ENCODE results near the gene TRUB1. TPM values are rescaled to one million over a fixed set of nuclear protein-coding genes. Genes with fewer than 3 reads are reported as not detected.
"Not testable (repeated sequence)": the region's sequence is repeated elsewhere in the genome, so short reads cannot be mapped to it uniquely, and the experiment has no call there.

The TRUB1 gene
- total RNA-seq, 2 donors from 2014 or later, result 11.2 to 11.6 TPM

GRCh38 chr10:114920459-114920858 lies 17.5 kb upstream of the TRUB1 start:
- intact Hi-C loops (cut with DNase I), result no loop called here
- ATAC-seq (no peak), DNase-seq (no peak)

DNA sequence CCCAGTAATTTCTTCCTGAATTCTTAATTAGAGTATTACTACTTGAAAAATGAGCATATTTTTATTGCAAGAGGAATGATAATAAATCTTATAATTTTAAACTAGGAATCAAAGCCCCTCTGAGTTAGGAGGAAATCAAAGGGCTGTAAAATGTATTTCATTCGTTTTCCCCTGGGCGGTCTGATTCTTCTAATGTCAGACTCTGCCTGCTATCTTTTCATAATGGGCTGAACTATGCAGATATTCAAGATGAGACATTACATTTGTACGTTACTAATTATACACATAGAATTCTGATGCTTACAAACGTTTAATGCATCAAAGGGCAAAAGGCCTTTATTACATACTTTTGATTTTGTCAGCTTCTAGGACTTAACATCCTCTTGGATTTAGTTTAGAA lies 16.0 kb upstream of the TRUB1 start:
- DNase-seq, result no peak
- ATAC-seq, result no peak
- intact Hi-C loops (cut with DNase I), result no loop called here

DNA sequence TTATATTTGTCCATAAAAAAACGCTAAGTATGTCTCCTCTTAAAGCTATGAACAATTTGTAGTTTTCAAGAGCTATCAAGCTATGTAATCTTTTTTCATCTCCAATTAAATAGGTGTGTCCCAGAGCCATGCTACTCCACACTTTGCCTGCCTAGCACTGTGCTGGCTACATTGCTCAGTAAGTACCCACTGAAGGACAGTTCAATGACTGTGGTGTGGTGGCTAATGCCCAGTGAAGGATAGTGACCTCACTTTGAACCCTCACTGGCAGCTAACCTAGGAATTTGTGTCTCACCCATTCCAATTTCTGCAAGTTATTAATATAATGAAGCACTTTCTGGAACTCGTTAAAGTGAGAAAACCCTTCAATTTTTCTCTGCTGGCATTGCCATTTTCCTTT lies 14.4 kb upstream of the TRUB1 start:
- peak; percentile 50 to 72 for ATAC-seq
- intact Hi-C loops (cut with DNase I), result no loop called here
- DNase-seq, result no peak

- DNase-seq (no peak), ATAC-seq (peak in 1 of 2 donors; percentile 79)
- intact Hi-C loops (cut with DNase I), result no loop called here
Observed at GRCh38 chr10:114925587-114926586, 12.1 kb upstream of the TRUB1 start.

DNA sequence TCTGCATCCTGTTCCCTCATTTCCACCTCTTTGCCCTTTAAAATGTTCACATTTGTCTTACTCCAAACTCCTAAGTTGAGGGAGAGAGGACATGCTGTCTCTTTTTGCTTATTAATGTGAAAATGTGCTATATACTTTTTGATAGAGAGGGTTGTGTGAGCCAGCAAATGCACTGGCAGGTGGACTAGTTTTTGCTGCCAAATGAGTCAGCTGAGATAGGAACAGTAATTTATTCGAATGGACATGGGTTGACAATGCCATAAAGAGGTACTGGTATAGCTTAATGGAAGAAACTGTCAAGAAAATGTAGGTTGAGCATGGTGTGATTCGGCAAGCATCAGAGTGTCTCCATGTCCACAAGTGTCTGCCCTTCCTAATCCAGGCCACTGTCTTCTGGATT lies 9.2 kb upstream of the TRUB1 start:
- DNase-seq (no peak), ATAC-seq (peak in 1 of 2 donors; percentile 62)
- intact Hi-C loops (cut with DNase I), result no loop called here

- ATAC-seq (no peak), DNase-seq (no peak)
- intact Hi-C loops (cut with DNase I), result no loop called here
Observed at GRCh38 chr10:114930320-114930719, 7.7 kb upstream of the TRUB1 start.

GRCh38 chr10:114931072-114931679 lies 6.8 kb upstream of the TRUB1 start:
- ATAC-seq (peak in 1 of 2 donors; percentile 52), DNase-seq (no peak)
- intact Hi-C loops (cut with DNase I), result no loop called here

DNA sequence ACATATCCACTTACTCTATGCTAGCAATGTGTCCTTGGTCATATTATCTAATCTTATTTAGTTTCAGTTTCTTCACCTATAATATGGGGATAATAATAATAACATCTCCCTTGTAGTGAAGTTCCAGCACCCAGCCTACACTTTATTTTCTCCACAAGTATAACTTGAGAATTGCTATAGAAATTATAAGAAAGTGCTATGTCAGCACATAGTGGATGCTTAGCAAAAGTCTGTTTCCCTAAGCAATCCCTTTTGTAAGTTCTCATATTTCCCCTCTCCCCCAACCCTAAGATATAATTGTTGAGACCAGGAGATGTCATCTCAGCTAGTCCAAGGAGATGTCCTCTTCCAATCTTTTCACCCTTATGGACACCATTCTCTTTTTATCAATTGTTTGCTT lies 5.8 kb upstream of the TRUB1 start:
- DNase-seq (no peak), ATAC-seq (no peak)
- intact Hi-C loops (cut with DNase I), result no loop called here

GRCh38 chr10:114932945-114933344 lies 5.0 kb upstream of the TRUB1 start:
- ATAC-seq, result no peak
- intact Hi-C loops (cut with DNase I), result no loop called here

DNA sequence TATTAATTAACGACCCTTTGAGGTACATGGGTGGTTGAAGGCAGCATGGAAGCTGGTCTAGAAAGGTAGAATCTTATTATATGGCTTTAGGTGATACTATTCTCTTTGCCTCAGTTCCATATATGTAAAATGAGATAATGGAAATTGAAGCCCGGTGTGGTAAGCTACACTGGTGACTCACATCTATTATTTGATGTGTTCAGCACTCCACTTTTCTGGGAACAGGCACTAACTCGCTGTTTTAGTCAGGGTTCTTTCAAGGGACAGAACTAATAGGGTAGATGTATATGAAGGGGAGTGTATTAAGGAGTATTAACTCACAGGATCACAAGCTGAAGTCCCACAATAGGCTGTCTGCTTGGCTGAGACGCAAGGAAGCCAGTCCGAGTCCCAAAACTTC lies 4.4 kb upstream of the TRUB1 start:
- DNase-seq (no peak), ATAC-seq (no peak)
- intact Hi-C loops (cut with DNase I), result no loop called here

More at GRCh38 chr10:114932945-114933344, 5.0 kb upstream of the TRUB1 start:
- no peak for DNase-seq

DNA sequence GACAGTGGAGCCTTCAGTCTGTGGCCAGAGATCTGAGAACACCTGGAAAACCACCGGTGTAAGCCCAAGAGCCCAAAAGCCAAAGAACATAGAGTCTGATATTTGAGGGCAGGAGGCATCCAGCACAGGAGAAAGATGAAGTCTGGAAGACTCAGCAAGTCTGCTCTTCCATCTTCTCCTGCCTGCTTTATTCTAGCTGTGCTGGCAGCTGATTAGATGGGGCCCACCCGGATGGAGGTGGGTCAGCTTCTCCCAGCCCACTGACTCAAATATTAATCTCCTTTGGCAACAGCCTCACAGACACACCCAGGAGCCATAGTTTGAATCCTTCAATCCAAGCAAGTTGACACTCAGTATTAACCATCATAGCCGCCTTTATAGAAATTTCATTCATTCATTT lies 4.0 kb upstream of the TRUB1 start:
- intact Hi-C loops (cut with DNase I); DNase-seq; ATAC-seq: not testable (repeated sequence)

DNA sequence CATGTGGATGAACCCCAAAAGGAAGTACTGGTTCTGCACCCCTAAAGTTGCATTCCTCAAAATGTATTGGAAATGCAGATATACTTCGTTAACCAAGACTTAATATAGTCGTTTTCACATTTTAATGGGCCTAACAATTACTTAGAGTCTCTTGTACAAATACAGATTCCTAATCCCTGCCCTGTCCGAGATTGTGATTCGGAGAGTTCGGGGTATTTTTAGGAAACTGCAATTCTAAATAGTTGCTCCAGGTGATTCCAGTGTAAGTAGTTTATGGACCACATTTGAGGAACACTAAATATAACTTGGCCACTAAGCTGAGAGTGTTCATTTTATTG lies 830 bp downstream of the TRUB1 start:
- intact Hi-C loops (cut with DNase I), result no loop called here
- DNase-seq (no peak), ATAC-seq (no peak)

- DNase-seq, result no peak
- ATAC-seq, result no peak
- intact Hi-C loops (cut with DNase I), result no loop called here
Observed at GRCh38 chr10:114940735-114941134, 2.7 kb downstream of the TRUB1 start.

- intact Hi-C loops (cut with DNase I), result no loop called here
- no peak for DNase-seq
- ATAC-seq, result peak; percentile 35 to 50
Observed at GRCh38 chr10:114943000-114943399, 5.0 kb downstream of the TRUB1 start.

- DNase-seq (no peak), ATAC-seq (no peak)
- intact Hi-C loops (cut with DNase I), result no loop called here
Observed at GRCh38 chr10:114953047-114953446, 15.1 kb downstream of the TRUB1 start.

- intact Hi-C loops (cut with DNase I), result no loop called here
- no peak for ATAC-seq
Observed at GRCh38 chr10:114955984-114956383, 18.0 kb downstream of the TRUB1 start.

GRCh38 chr10:114956466-114956865 lies 18.5 kb downstream of the TRUB1 start:
- DNase-seq (no peak), ATAC-seq (no peak)
- intact Hi-C loops (cut with DNase I), result no loop called here

More at GRCh38 chr10:114955984-114956383, 18.0 kb downstream of the TRUB1 start:
- DNase-seq, result no peak

- intact Hi-C loops (cut with DNase I), result no loop called here
- no peak for ATAC-seq
- no peak for DNase-seq
Observed at GRCh38 chr10:114957122-114957521, 19.1 kb downstream of the TRUB1 start.

- ATAC-seq (no peak), DNase-seq (no peak)
- intact Hi-C loops (cut with DNase I), result no loop called here
Observed at GRCh38 chr10:114957673-114958072, 19.7 kb downstream of the TRUB1 start.

GRCh38 chr10:114962441-114962840 lies 24.4 kb downstream of the TRUB1 start:
- intact Hi-C loops (cut with DNase I), result no loop called here
- peak in 1 of 2 donors; percentile 45 for ATAC-seq

DNA sequence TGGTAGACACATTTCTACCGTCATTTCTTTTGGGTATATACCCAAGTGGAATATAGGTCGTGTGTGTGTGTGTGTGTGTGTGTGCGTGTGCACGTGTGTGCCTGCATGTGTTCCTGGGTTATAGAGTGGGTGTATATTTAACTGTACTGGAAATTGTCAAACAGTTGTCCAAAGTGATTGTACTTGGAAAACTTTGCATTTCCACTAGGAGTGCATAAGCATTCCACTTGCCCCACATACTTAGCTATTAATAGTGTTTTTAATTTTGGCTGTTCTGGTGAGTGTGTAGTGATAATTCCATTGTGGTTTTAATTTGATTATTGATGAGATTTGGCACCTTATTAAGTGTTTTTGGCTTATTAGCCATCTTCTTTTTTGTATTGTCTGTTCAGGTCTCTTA lies 25.9 kb downstream of the TRUB1 start:
- ATAC-seq (peak in 1 of 2 donors; percentile 15), DNase-seq (no peak)

More at GRCh38 chr10:114962441-114962840, 24.4 kb downstream of the TRUB1 start:
- DNase-seq, result no peak

More for the DNA sequence above, 25.9 kb downstream of the TRUB1 start:
- intact Hi-C loops (cut with DNase I), result no loop called here

Data from left cardiac atrium (tissue), 4 donors.